Activated naive CD4-positive, alpha-beta T cell treated with Interleukin-2 at 50 U/mL for 16 hours (primary cell): ENCODE data around the gene GAB3.
"Not testable (repeated sequence)": the region's sequence is repeated elsewhere in the genome, so short reads cannot be mapped to it uniquely, and the experiment has no call there.

Experiments
- DNase-seq: peaks from one replicate; pipeline ENCODE4 v3.0.0-alpha.2; 2020

GAB3 gene

GRCh38 chrX:154654925-154655324 is 96.0 kb downstream of the GAB3 start:
- DNase-seq, result no peak

GRCh38 chrX:154654372-154654771 is 96.5 kb downstream of the GAB3 start:
- no peak for DNase-seq

GRCh38 chrX:154653413-154653812 is 97.5 kb downstream of the GAB3 start, which contains the start of gene CTAG2:
TSS of gene CTAG2 (minus strand) at chrX:154653579. CDS start at chrX:154653515, 64 bp downstream.
- DNase-seq, result not testable (repeated sequence)

GRCh38 chrX:154653048-154653401 is 97.9 kb downstream of the GAB3 start:
- no peak for DNase-seq

GRCh38 chrX:154652311-154653047 is 98.4 kb downstream of the GAB3 start:
- DNase-seq, result no peak

GRCh38 chrX:154650221-154650510 is 100.7 kb downstream of the GAB3 start:
- no peak for DNase-seq

GRCh38 chrX:154649503-154650220 is 101.2 kb downstream of the GAB3 start:
- no peak for DNase-seq

- DNase-seq, result no peak
Observed at GRCh38 chrX:154648931-154649330, 101.9 kb downstream of the GAB3 start.

- not testable (repeated sequence) for DNase-seq
Observed at GRCh38 chrX:154645745-154646378, 105.0 kb downstream of the GAB3 start.

- DNase-seq, result not testable (repeated sequence)
Observed at GRCh38 chrX:154643708-154644107, 107.2 kb downstream of the GAB3 start.

GRCh38 chrX:154641740-154642139 is 109.1 kb downstream of the GAB3 start:
- not testable (repeated sequence) for DNase-seq

- not testable (repeated sequence) for DNase-seq
Observed at GRCh38 chrX:154633661-154634060, 117.2 kb downstream of the GAB3 start.

GRCh38 chrX:154630949-154631348 is 119.9 kb downstream of the GAB3 start:
- not testable (repeated sequence) for DNase-seq

GRCh38 chrX:154628960-154629359 is 121.9 kb downstream of the GAB3 start:
- not testable (repeated sequence) for DNase-seq
